ENCODE data around the gene PTPRK. TPM values are rescaled to one million over a fixed set of nuclear protein-coding genes. Genes with fewer than 3 reads are reported as not detected.
"Not testable (repeated sequence)": the region's sequence is repeated elsewhere in the genome, so short reads cannot be mapped to it uniquely, and the experiment has no call there.

The PTPRK gene
- total RNA-seq, 1 experiment from 2014 or later = 34.2 TPM

GRCh38 chr6:128487055-128487454 is 33.3 kb downstream of the PTPRK start:
- Histone ChIP-seq H3K9me2 (ENCODE audit: insufficient read depth) (no peaks in the 10 kb centered on the region), H3K79me2 (ENCODE audit: insufficient read depth, low read length) (no peaks in the 10 kb centered on the region; the same call in 1 of the 2 replicates), H3K4me3 (replicated peaks in 1 of 2; ENCODE audit: low read depth in 1 of 2, low read length in 2 of 2) (no peak overlapping the region), H3K36me3 (ENCODE audit: control insufficient read depth in 1 of 2, insufficient read depth in 2 of 2, low read length in 2 of 2) (no peaks in the 10 kb centered on the region), H3K27me3 (ENCODE audit: insufficient read depth, low read length) (no peaks in the 10 kb centered on the region), H3K9me3 (ENCODE audit: control insufficient read depth in 1 of 2, insufficient read depth in 1 of 2, low read depth in 1 of 2, low read length in 2 of 2) (no peaks in the 10 kb centered on the region), H3K4me2 (ENCODE audit: low read length) (no peak overlapping the region), H3K9ac (ENCODE audit: low read length) (no peak overlapping the region), H3K4me1 (ENCODE audit: control insufficient read depth in 1 of 2, insufficient read depth in 2 of 2, low read length in 2 of 2) (peaks cover 0 to 13% of the 10 kb centered on the region in 2 experiments; a peak in 2 of 4 replicates), H2AFZ (ENCODE audit: low read depth, low read length, poor library complexity, severe bottlenecking) (no peak overlapping the region), H3K27ac (ENCODE audit: low read depth, low read length) (no peak overlapping the region), H4K20me1 (ENCODE audit: insufficient read depth) (no peaks in the 10 kb centered on the region)
- peak in 2 of 3 experiments; percentile 45 to 49; a peak in 4 of 6 replicates for TF ChIP-seq CTCF (IDR thresholded peaks at IDR 0.05 in 2 of 3, conservative IDR thresholded peaks at IDR 0.05 in 1 of 3; ENCODE audit: borderline replicate concordance in 1 of 3, insufficient read depth in 1 of 3, low read depth in 2 of 3, low read length in 2 of 3)
- TF ChIP-seq ATF3 (IDR thresholded peaks at IDR 0.05) = no peak
- TF ChIP-seq RAD21 (IDR thresholded peaks at IDR 0.05; ENCODE audit: low read depth) = peak; percentile 33; the same call in 1 of the 2 replicates
- peak; percentile 86 for ATAC-seq
- ChIA-PET CTCF (interaction anchor here (0.6 to 1.0 kb wide), 2 partner anchors 10 to 750 kb away, joined by 3 to 5 read pairs; no protein-coding TSS in a partner anchor), POLR2A (interaction anchor here (1.4 kb wide), 1 partner anchor 9 kb away, joined by 3 read pairs; no protein-coding TSS in a partner anchor), RAD21 (ENCODE audit: low non-redundant PET in 1 of 2, low total read pairs in 2 of 2, uncharacterized antibody in 2 of 2, unreplicated experiment in 2 of 2) (no interaction called here)
- no peak for DNase-seq (ENCODE audit: low read depth, low spot score)
- intact Hi-C loops (cut with micrococcal nuclease) = no loop called here
- no TSS peak for BruUV-seq (replicated peaks)

- H3K79me2 ChIP-seq (ENCODE audit: insufficient read depth, low read length); H3K9ac ChIP-seq (ENCODE audit: low read length); H3K27ac ChIP-seq (ENCODE audit: low read depth, low read length); H3K9me3 ChIP-seq (ENCODE audit: control insufficient read depth in 1 of 2, insufficient read depth in 1 of 2, low read depth in 1 of 2, low read length in 2 of 2); H4K20me1 ChIP-seq (ENCODE audit: insufficient read depth); intact Hi-C loops (cut with micrococcal nuclease); H3K4me2 ChIP-seq (ENCODE audit: low read length); BruUV-seq (replicated peaks); H3K36me3 ChIP-seq (ENCODE audit: control insufficient read depth in 1 of 2, insufficient read depth in 2 of 2, low read length in 2 of 2); ATAC-seq; H3K9me2 ChIP-seq (ENCODE audit: insufficient read depth); H2AFZ ChIP-seq (ENCODE audit: low read depth, low read length, poor library complexity, severe bottlenecking); H3K4me1 ChIP-seq (ENCODE audit: control insufficient read depth in 1 of 2, insufficient read depth in 2 of 2, low read length in 2 of 2); H3K4me3 ChIP-seq (replicated peaks in 1 of 2; ENCODE audit: low read depth in 1 of 2, low read length in 2 of 2); DNase-seq (ENCODE audit: low read depth, low spot score); H3K27me3 ChIP-seq (ENCODE audit: insufficient read depth, low read length); RAD21 ChIA-PET (ENCODE audit: low non-redundant PET in 1 of 2, low total read pairs in 2 of 2, uncharacterized antibody in 2 of 2, unreplicated experiment in 2 of 2): not testable (repeated sequence)
- ChIA-PET CTCF (interaction anchor here (0.6 to 1.0 kb wide), 2 partner anchors 11 to 749 kb away, joined by 3 to 5 read pairs; no protein-coding TSS in a partner anchor), POLR2A (interaction anchor here (1.4 kb wide), 1 partner anchor 10 kb away, joined by 3 read pairs; no protein-coding TSS in a partner anchor)
These were observed 33.8 kb downstream of the PTPRK start for GRCh38 chr6:128486580-128486979.
